ENCODE measurements around the gene CELSR2.

- TF ChIP-seq CTCF (IDR thresholded peaks at IDR 0.05) (no peak), POLR2A (IDR thresholded peaks at IDR 0.05) (no peak)
These were observed 16.5 kb downstream of the CELSR2 start for GRCh38 chr1:109265741-109266330.

Data from right lobe of liver (tissue), 4 donors.